Sigmoid colon (tissue), 7 donors: ENCODE measurements around the gene PSMB11. TPM values are rescaled to one million over a fixed set of nuclear protein-coding genes. Genes with fewer than 3 reads are reported as not detected.

ENCODE experiments used
- DNase-seq: peaks from one replicate; pipeline ENCODE4 v3.0.0-alpha.2; 2019
- H3K27ac ChIP-seq, 4 donors: fragments of 200-600 bp; sonication (generic); one replicate each; pipeline ENCODE4 v1.5.1; 2016 to 2019; ENCODE audit warnings: mild to moderate bottlenecking in 1 of 4
- H3K27me3 ChIP-seq, 3 donors: fragments of 200-600 bp; sonication (generic); one replicate each; pipeline ENCODE4 v1.5.1; 2019; ENCODE audit warnings: mild to moderate bottlenecking in 1 of 3
- H3K36me3 ChIP-seq, 4 donors: fragments of 200-600 bp; sonication (generic); one replicate each; pipeline ENCODE4 v1.5.1; 2016 to 2019
- H3K4me1 ChIP-seq, 4 donors: fragments of 200-600 bp; sonication (generic); one replicate each; pipeline ENCODE4 v1.5.1; 2017 to 2019
- H3K4me3 ChIP-seq, 4 donors: fragments of 200-600 bp; sonication (generic); one replicate each; pipeline ENCODE4 v1.5.1; 2017 to 2019; ENCODE audit warnings: mild to moderate bottlenecking in 2 of 4, moderate library complexity in 1 of 4
- H3K9me3 ChIP-seq, 4 donors: fragments of 200-600 bp in 3 of 4; sonication (generic) in 3 of 4; one replicate each; pipeline versions ENCODE4 v1.5.1 to v1.6.1; 2013 to 2019
- EP300 ChIP-seq, 4 donors: sonication (generic); formaldehyde crosslinking; IDR thresholded peaks; one replicate each; pipeline ENCODE4 v1.6.1; 2017; ENCODE audit warnings: antibody characterized with exemption in 4 of 4
- POLR2A ChIP-seq, 2 donors: fragments of 450-650 bp; IDR thresholded peaks; one replicate each; pipeline ENCODE4 v1.6.1; 2016; ENCODE audit warnings: antibody characterized with exemption in 2 of 2, mild to moderate bottlenecking in 2 of 2, moderate library complexity in 2 of 2
- POLR2AphosphoS5 ChIP-seq, 4 donors: sonication (generic); formaldehyde crosslinking; IDR thresholded peaks; one replicate each; pipeline ENCODE4 v1.6.1; 2017; ENCODE audit warnings: antibody characterized with exemption in 4 of 4
- WGBS, 2 donors: extraction: QIAGEN DNeasy Blood & Tissue Kit; methylation state at CpG; one replicate each; pipeline ENCODE4 v1.1.7; 2013; 5-methylcytosine and 5-hydroxymethylcytosine counted together
- intact Hi-C: fragments of 100-400 bp; cut with DNase I; formaldehyde crosslinking; loops from one replicate; pipeline ENCODE4 v1.15.1; 2023
- polyA plus RNA-seq, 3 donors: library from polyadenylated mRNA; stranded (reverse); fragments of 200-250 nt; gene quantifications; one replicate each; pipeline ENCODE4 v1.2.3, GENCODE V29; 2013
- total RNA-seq, 4 donors: library from RNA; depleted of rRNA; stranded (reverse); fragments of >200 nt; gene quantifications; one replicate each; pipeline ENCODE4 v1.1.0, GENCODE V29; 2016
- TF ChIP-seq, protein P1 (sequence below), 4 experiments: fragments of 450-650 bp in 3 of 4; fragments of 200-600 bp in 1 of 4; IDR thresholded peaks; one replicate each; pipeline ENCODE4 v1.5.1; 2016 to 2019; ENCODE audit warnings: antibody characterized with exemption in 4 of 4, mild to moderate bottlenecking in 3 of 4, moderate library complexity in 2 of 4
- donor health status: healthy with polysubstance abuse.
- donor health status: Bipolar disorder and iron deficiency.
- donor health status: healthy.

PSMB11 gene
- total and polyA plus RNA-seq, 7 donors, result 0.06 to 0.41 TPM; not detected in 5

- H3K27me3 ChIP-seq, result no peaks in the 10 kb centered on the region
- no peak for DNase-seq
- H3K4me3 ChIP-seq, result no peak overlapping the region
- no peaks in the 10 kb centered on the region for H3K9me3 ChIP-seq
- peaks cover 0 to 19% (median 4%) of the 10 kb centered on the region in 4 donors for H3K4me1 ChIP-seq
- intact Hi-C loops, result no loop called here
- peak overlapping the region in 2 of 4 donors; percentile 58 to 67 for H3K27ac ChIP-seq
- WGBS, 2 donors, result 81 to 93% methylated on average over 2 of the region's 2 CpGs
- peaks cover 47 to 100% (median 77%) of the 10 kb centered on the region in 4 donors for H3K36me3 ChIP-seq
- TF ChIP-seq, protein P1, sequence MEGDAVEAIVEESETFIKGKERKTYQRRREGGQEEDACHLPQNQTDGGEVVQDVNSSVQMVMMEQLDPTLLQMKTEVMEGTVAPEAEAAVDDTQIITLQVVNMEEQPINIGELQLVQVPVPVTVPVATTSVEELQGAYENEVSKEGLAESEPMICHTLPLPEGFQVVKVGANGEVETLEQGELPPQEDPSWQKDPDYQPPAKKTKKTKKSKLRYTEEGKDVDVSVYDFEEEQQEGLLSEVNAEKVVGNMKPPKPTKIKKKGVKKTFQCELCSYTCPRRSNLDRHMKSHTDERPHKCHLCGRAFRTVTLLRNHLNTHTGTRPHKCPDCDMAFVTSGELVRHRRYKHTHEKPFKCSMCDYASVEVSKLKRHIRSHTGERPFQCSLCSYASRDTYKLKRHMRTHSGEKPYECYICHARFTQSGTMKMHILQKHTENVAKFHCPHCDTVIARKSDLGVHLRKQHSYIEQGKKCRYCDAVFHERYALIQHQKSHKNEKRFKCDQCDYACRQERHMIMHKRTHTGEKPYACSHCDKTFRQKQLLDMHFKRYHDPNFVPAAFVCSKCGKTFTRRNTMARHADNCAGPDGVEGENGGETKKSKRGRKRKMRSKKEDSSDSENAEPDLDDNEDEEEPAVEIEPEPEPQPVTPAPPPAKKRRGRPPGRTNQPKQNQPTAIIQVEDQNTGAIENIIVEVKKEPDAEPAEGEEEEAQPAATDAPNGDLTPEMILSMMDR (IDR thresholded peaks at IDR 0.05), result no peak
- TF ChIP-seq EP300 (IDR thresholded peaks at IDR 0.05), result no peak
- no peak for TF ChIP-seq POLR2A (IDR thresholded peaks at IDR 0.05)
- no peak for TF ChIP-seq POLR2AphosphoS5 (IDR thresholded peaks at IDR 0.05)
Observed at GRCh38 chr14:23079716-23080115, 37.7 kb downstream of the PSMB11 start.

- H3K36me3 ChIP-seq, result peaks cover 47 to 100% (median 78%) of the 10 kb centered on the region in 4 donors
- no peaks in the 10 kb centered on the region for H3K27me3 ChIP-seq
- H3K4me3 ChIP-seq, result no peak overlapping the region
- 76 to 81% methylated on average over 1 of the region's 1 CpG for WGBS, 2 donors
- H3K9me3 ChIP-seq, result no peaks in the 10 kb centered on the region
- TF ChIP-seq EP300 (IDR thresholded peaks at IDR 0.05), result no peak
- no peak for TF ChIP-seq POLR2A (IDR thresholded peaks at IDR 0.05)
- TF ChIP-seq, protein P1 (IDR thresholded peaks at IDR 0.05), result no peak
- TF ChIP-seq POLR2AphosphoS5 (IDR thresholded peaks at IDR 0.05), result no peak
- H3K4me1 ChIP-seq, result peaks cover 0 to 19% (median 4%) of the 10 kb centered on the region in 4 donors
- no peak for DNase-seq
- H3K27ac ChIP-seq, result peak overlapping the region in 1 of 4 donors; percentile 67
- intact Hi-C loops, result no loop called here
Observed at GRCh38 chr14:23080474-23080873, 38.5 kb downstream of the PSMB11 start.

DNA sequence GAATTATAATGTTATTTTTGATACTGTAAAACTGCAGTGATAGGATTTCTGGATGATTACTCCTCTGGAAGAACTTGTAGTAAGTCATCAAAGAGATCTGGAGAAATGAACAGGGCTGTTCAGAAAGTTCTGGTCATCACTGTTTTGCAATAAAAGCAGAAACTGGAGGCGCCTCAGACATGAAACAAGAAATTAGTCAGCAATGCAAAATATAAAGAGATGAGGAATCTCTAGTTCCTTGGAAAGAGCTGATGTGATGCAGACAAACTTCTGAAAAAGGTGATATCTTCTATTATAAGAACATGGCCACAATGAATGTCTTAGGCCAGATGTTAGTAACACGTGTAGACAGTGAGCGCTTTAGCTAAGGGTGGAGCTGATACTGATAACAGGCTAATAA is 43.4 kb downstream of the PSMB11 start:
- TF ChIP-seq POLR2A (IDR thresholded peaks at IDR 0.05) (no peak), POLR2AphosphoS5 (IDR thresholded peaks at IDR 0.05) (no peak), EP300 (IDR thresholded peaks at IDR 0.05) (no peak)
- TF ChIP-seq, protein P1 (IDR thresholded peaks at IDR 0.05), result no peak
- no peaks in the 10 kb centered on the region for H3K9me3 ChIP-seq
- peaks cover 0 to 7% (median 2%) of the 10 kb centered on the region in 4 donors for H3K4me1 ChIP-seq
- H3K36me3 ChIP-seq, result peaks cover 21 to 100% (median 74%) of the 10 kb centered on the region in 4 donors
- WGBS, 2 donors, result 79 to 82% methylated on average over 3 of the region's 3 CpGs
- intact Hi-C loops, result no loop called here
- H3K27ac ChIP-seq, result no peak overlapping the region
- no peak for DNase-seq
- H3K27me3 ChIP-seq, result no peaks in the 10 kb centered on the region
- H3K4me3 ChIP-seq, result no peak overlapping the region

GRCh38 chr14:23086565-23086964 is 44.6 kb downstream of the PSMB11 start:
- 87 to 88% methylated on average over 1 of the region's 1 CpG for WGBS, 2 donors
- H3K9me3 ChIP-seq, result no peaks in the 10 kb centered on the region
- no peak overlapping the region for H3K27ac ChIP-seq
- peaks cover 0 to 7% (median 2%) of the 10 kb centered on the region in 4 donors for H3K4me1 ChIP-seq
- intact Hi-C loops, result no loop called here
- H3K27me3 ChIP-seq, result no peaks in the 10 kb centered on the region
- no peak overlapping the region for H3K4me3 ChIP-seq
- TF ChIP-seq, protein P1 (IDR thresholded peaks at IDR 0.05), result no peak
- TF ChIP-seq EP300 (IDR thresholded peaks at IDR 0.05), result no peak
- no peak for DNase-seq
- H3K36me3 ChIP-seq, result peaks cover 17 to 100% (median 66%) of the 10 kb centered on the region in 4 donors
